Body of pancreas (tissue), 4 donors: ENCODE data around the gene CPLX3. TPM values are rescaled to one million over a fixed set of nuclear protein-coding genes. Genes with fewer than 3 reads are reported as not detected.

Experiments used
- ATAC-seq: fragments of 150-250 bp; one replicate; pipeline ENCODE4 v1.9.1; 2016
- DNase-seq, 4 donors: peaks; one replicate each; pipeline ENCODE4 v3.0.0-alpha.2; 2019
- H3K27ac ChIP-seq, 4 donors: fragments of 200-600 bp; sonication (generic); 1 replicate in 3 of 4; 2 replicates in 1 of 4; pipeline versions ENCODE4 v1.5.1 to v1.6.1; 2016 to 2019; ENCODE audit warnings: mild to moderate bottlenecking in 1 of 4, mixed read lengths in 1 of 4, moderate library complexity in 1 of 4
- H3K27me3 ChIP-seq, 2 donors: fragments of 200-600 bp; sonication (generic); one replicate each; pipeline ENCODE4 v1.6.0; 2016; ENCODE audit warnings: mild to moderate bottlenecking in 1 of 2
- H3K36me3 ChIP-seq, 2 donors: fragments of 200-600 bp; sonication (generic); replicated peaks in 1 of 2; 2 replicates each; pipeline ENCODE4 v1.5.1; 2016; ENCODE audit warnings: low read depth in 2 of 2; ENCODE audit not compliant: insufficient read depth in 1 of 2
- H3K4me1 ChIP-seq: fragments of 200-600 bp; sonication (generic); one replicate; pipeline ENCODE4 v1.6.0; 2016
- H3K4me3 ChIP-seq, 2 donors: fragments of 200-600 bp; sonication (generic); 1 replicate in 1 of 2; 2 replicates in 1 of 2; pipeline ENCODE4 v1.5.1; 2016 to 2019
- H3K9me3 ChIP-seq, 3 donors: fragments of 200-600 bp; sonication (generic); 1 replicate in 2 of 3; 2 replicates in 1 of 3; pipeline ENCODE4 v1.5.1; 2016
- POLR2A ChIP-seq, 3 donors: fragments of 450-650 bp; IDR thresholded peaks; one replicate each; pipeline ENCODE4 v1.6.1; 2016; ENCODE audit warnings: antibody characterized with exemption in 3 of 3, mild to moderate bottlenecking in 2 of 3
- WGBS, 2 donors: methylation state at CpG; one replicate each; pipeline ENCODE4 v1.1.5; 2017; 5-methylcytosine and 5-hydroxymethylcytosine counted together
- intact Hi-C: fragments of 100-400 bp; cut with DNase I; formaldehyde crosslinking; loops from one replicate; pipeline ENCODE4 v1.15.1; 2023
- total RNA-seq, 2 donors: library from RNA; depleted of rRNA; stranded (reverse); fragments of >200 nt; gene quantifications; one replicate each; pipeline ENCODE4 v1.1.0, GENCODE V29; 2016
- TF ChIP-seq, protein P1 (sequence below), 7 experiments: fragments of 450-650 bp in 4 of 7; fragments of 200-600 bp in 3 of 7; sonication (generic) in 3 of 7; IDR thresholded peaks; one replicate each; pipeline ENCODE4 v1.5.1; 2016 to 2019; ENCODE audit warnings: antibody characterized with exemption in 7 of 7

The CPLX3 gene
- total RNA-seq, 2 donors from 2014 or later, result not detected

DNA sequence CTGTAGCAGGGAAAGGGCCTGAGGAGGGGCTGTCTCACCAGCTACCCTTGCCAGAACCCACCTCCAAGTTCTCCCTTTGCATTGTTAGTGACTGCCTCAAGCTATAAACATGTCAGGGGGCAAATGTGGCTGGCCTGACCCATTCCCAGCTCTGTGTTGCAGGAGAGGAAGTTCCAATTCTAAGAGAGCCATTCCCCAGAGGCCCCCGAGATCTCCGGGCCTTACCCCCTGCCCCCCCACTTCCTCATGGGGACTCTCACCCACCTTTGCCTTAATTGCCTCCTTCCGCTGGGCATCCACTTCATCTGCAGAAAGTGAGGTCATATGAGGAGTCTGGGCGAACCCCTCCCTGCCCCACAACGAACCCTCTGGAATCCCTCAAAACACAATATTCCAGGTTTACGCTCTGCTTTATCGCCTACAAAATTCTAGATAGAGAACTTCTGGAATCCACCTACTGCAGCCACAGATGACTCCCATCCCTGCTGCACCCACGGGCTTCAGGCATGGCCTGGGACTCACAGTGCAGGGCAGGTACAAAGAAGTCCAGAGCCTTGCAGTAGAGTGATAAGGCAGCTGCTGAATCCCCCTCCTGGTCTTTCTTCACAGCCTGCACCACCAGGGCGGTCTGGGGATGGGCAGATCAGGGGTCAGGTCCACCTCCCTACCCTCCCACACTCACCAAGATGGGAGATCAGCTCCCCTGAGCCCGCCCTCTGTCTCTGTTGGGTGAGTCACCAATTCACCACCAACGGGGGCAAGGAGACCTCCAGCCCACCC lies 12.5 kb downstream of the CPLX3 start:
- DNase-seq (no peak), ATAC-seq (no peak)
- no peaks in the 10 kb centered on the region for H3K36me3 ChIP-seq
- 88 to 91% methylated on average over 7 to 11 of the region's 11 CpGs for WGBS, 2 donors
- TF ChIP-seq POLR2A (IDR thresholded peaks at IDR 0.05), result no peak
- TF ChIP-seq, protein P1, sequence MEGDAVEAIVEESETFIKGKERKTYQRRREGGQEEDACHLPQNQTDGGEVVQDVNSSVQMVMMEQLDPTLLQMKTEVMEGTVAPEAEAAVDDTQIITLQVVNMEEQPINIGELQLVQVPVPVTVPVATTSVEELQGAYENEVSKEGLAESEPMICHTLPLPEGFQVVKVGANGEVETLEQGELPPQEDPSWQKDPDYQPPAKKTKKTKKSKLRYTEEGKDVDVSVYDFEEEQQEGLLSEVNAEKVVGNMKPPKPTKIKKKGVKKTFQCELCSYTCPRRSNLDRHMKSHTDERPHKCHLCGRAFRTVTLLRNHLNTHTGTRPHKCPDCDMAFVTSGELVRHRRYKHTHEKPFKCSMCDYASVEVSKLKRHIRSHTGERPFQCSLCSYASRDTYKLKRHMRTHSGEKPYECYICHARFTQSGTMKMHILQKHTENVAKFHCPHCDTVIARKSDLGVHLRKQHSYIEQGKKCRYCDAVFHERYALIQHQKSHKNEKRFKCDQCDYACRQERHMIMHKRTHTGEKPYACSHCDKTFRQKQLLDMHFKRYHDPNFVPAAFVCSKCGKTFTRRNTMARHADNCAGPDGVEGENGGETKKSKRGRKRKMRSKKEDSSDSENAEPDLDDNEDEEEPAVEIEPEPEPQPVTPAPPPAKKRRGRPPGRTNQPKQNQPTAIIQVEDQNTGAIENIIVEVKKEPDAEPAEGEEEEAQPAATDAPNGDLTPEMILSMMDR (IDR thresholded peaks at IDR 0.05), result no peak
- no peaks in the 10 kb centered on the region for H3K27me3 ChIP-seq
- H3K9me3 ChIP-seq, result no peaks in the 10 kb centered on the region
- H3K27ac ChIP-seq, result no peak overlapping the region
- intact Hi-C loops, result no loop called here
- H3K4me1 ChIP-seq, result peaks cover 21% of the 10 kb centered on the region
- no peak overlapping the region for H3K4me3 ChIP-seq

DNA sequence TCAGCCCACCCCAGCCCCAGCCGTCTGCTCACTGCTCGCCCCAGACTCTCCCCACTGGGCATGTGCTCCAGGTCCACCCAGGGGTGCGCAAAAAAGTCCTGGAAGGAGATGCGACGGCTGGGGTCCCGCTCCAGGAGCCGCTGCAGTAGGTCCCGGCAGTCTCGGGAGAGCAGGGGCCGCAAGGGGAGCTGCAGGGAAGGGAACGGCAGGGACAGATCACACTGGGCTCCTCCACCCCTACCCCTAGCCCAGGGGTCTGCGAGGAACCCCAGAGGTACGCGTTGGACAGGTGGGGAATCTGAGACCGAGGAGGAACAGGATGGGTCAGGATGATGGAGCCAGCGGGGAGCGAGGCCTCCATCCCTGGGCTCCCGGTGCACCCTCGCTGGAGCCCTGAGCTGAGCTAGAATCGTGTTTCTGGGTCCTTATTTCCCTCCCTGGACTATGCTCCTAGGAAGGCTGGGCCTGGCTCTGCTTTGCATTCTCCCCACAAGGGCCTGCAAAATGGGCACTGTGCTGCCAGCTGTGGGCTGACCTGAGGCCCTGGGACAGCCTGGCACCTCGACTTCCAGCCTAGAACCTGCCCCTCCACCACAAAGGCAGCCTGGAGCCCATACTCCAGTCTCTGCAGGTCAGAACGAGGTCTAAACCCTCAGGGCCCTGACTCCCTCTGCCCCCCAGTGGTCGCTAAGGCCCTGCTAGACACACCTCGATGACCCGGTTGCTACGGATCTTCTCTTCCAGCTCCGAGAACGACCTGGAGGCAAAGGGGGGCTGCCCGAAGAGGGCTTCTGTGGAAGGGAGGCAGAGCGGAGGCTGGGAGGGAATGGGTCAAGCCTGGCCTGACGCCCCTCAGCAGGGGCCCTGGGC lies 13.3 kb downstream of the CPLX3 start:
- intact Hi-C loops, result loop anchor here (10.0 kb wide), 1 partner anchor 65 kb away; the partner anchor contains the start of gene FAM219B
- Histone ChIP-seq H3K9me3 (no peaks in the 10 kb centered on the region), H3K27me3 (no peaks in the 10 kb centered on the region), H3K27ac (no peak overlapping the region), H3K4me3 (no peak overlapping the region), H3K4me1 (peaks cover 21% of the 10 kb centered on the region), H3K36me3 (no peaks in the 10 kb centered on the region)
- 86 to 95% methylated on average over 17 to 31 of the region's 31 CpGs for WGBS, 2 donors
- ATAC-seq (no peak), DNase-seq (no peak)
- TF ChIP-seq POLR2A (IDR thresholded peaks at IDR 0.05), result no peak
- TF ChIP-seq, protein P1 (IDR thresholded peaks at IDR 0.05), result no peak

DNA sequence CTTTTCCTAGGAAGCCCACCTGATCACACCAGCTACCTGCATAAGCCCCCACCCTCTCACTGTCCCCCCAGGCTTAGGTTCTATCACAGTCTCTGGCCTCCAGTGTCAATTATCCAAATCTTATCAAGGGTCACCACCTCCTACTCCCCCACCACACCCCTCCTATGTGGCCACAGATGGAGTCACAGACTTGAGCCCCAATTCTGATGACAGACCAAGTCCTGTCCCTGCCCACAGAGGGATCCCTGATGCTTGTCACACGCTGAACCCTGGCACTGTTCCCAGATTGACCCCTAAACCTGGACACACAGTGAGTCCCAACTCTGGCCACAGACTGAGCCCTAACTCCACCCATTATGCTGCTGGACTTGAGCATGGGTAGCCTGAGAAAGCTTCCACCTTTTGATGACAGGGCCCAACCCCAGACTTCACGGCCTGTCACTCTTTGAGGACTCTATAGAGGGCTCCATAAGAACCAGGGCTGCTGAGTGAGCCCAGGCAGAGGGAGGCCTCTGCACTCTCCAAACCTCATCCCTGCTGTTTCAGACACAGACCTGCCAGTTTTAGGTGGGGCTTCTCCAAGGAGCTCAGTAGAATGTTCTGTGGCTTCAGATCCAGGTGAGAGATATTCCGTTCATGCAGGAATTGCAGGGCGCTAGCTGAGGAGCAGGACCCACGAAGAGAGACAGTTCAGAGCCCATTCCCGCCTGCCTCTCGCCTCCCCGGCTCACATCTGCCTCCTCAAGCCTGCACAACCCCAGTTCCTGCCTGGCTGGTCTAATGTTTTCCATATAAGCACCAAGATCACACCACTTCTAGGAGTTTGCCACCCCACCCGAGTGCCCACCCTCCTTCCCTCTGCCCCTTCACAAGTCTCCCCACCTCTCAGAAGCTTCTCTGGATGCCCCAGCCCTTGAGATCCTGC lies 14.7 kb downstream of the CPLX3 start:
- Histone ChIP-seq H3K9me3 (no peaks in the 10 kb centered on the region), H3K4me1 (peaks cover 21% of the 10 kb centered on the region), H3K4me3 (no peak overlapping the region), H3K27me3 (no peaks in the 10 kb centered on the region), H3K36me3 (no peaks in the 10 kb centered on the region), H3K27ac (no peak overlapping the region)
- intact Hi-C loops, result loop anchor here (10.0 kb wide), 1 partner anchor 64 kb away; the partner anchor contains the start of gene FAM219B
- no peak for TF ChIP-seq POLR2A (IDR thresholded peaks at IDR 0.05)
- TF ChIP-seq, protein P1 (IDR thresholded peaks at IDR 0.05), result no peak
- ATAC-seq, result no peak
- no peak for DNase-seq
- WGBS, 2 donors, result 74 to 77% methylated on average over 6 to 9 of the region's 9 CpGs

DNA sequence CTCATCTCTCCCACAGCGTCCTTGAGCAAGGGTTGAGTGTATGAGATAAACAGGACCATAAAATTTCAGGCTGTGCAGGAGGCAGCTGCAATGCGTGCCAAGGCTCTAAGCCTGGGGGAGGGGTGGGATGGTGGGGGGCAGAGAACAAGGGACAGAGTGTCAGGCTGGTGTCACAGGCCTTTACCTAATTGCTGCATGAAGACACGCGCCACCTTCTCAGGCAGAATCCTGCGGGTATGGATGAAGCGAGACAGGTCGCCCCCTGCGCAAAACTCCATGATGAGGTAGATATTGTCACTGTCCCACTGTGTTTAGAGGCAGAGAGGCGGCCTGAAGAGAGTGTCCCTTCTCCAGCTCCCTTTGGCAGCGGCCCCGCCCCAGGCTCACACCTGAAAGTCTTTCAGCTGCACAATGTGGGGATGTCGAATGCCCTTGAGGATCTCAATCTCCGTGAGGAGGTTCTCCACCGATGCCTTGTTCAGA lies 15.5 kb downstream of the CPLX3 start:
- Histone ChIP-seq H3K27me3 (no peaks in the 10 kb centered on the region), H3K27ac (no peak overlapping the region), H3K4me1 (peaks cover 21% of the 10 kb centered on the region), H3K36me3 (no peaks in the 10 kb centered on the region), H3K9me3 (no peaks in the 10 kb centered on the region), H3K4me3 (peak overlapping the region in 1 of 2 donors; percentile 29)
- TF ChIP-seq POLR2A (IDR thresholded peaks at IDR 0.05), result no peak
- TF ChIP-seq, protein P1 (IDR thresholded peaks at IDR 0.05), result no peak
- no peak for DNase-seq
- WGBS, 2 donors, result 31 to 64% methylated on average over 5 to 14 of the region's 14 CpGs
- no peak for ATAC-seq
- intact Hi-C loops, result loop anchor here (10.0 kb wide), 1 partner anchor 63 kb away; the partner anchor contains the start of gene FAM219B
